HG03108 (cell line): Measurements from ENCODE around the gene JPH4.

Source experiments
- ATAC-seq: cut with Tn5 transposase; IDR thresholded peaks from one replicate; pipeline ENCODE4 v1.9.1; 2021; ENCODE audit warnings: moderate library complexity; ENCODE audit not compliant: unreplicated experiment

JPH4 gene

GRCh38 chr14:23580948-23581281 lies 2.3 kb upstream of the JPH4 start:
- ATAC-seq, result no peak

GRCh38 chr14:23580152-23580926 lies 1.7 kb upstream of the JPH4 start:
- ATAC-seq, result no peak

GRCh38 chr14:23579739-23580138 lies 1.1 kb upstream of the JPH4 start:
- no peak for ATAC-seq

- no peak for ATAC-seq
Measured at GRCh38 chr14:23579311-23579630, 681 bp upstream of the JPH4 start.

GRCh38 chr14:23577710-23578392 lies 739 bp downstream of the JPH4 start:
- ATAC-seq, result no peak

GRCh38 chr14:23577004-23577681 lies 1.4 kb downstream of the JPH4 start:
- ATAC-seq, result no peak

- ATAC-seq, result no peak
Measured at GRCh38 chr14:23573384-23574015, 5.1 kb downstream of the JPH4 start.

GRCh38 chr14:23572836-23573235 lies 5.8 kb downstream of the JPH4 start:
- ATAC-seq, result no peak

GRCh38 chr14:23572524-23572828 lies 6.1 kb downstream of the JPH4 start:
- ATAC-seq, result no peak

GRCh38 chr14:23571701-23572523 lies 6.7 kb downstream of the JPH4 start:
- no peak for ATAC-seq

GRCh38 chr14:23570806-23571483 lies 7.6 kb downstream of the JPH4 start:
- no peak for ATAC-seq

GRCh38 chr14:23569443-23570151 lies 9.0 kb downstream of the JPH4 start:
- no peak for ATAC-seq

- no peak for ATAC-seq
Measured at GRCh38 chr14:23568600-23569331, 9.8 kb downstream of the JPH4 start.

GRCh38 chr14:23568021-23568599 lies 10.5 kb downstream of the JPH4 start:
- no peak for ATAC-seq

- ATAC-seq, result peak; percentile 92
Measured at GRCh38 chr14:23567186-23568020, 11.2 kb downstream of the JPH4 start, which contains the start of gene AP1G2. TSS of gene AP1G2 (minus strand) at chr14:23567791. CDS start at chr14:23567314, 477 bp downstream.

- no peak for ATAC-seq
Measured at GRCh38 chr14:23566778-23567185, 11.8 kb downstream of the JPH4 start.

- no peak for ATAC-seq
Measured at GRCh38 chr14:23566112-23566777, 12.3 kb downstream of the JPH4 start.
